Tibial artery (tissue), 4 donors: ENCODE results near the gene USE1.

Source experiments
- DNase-seq, 2 donors: peaks; one replicate each; pipeline ENCODE4 v3.0.0-alpha.2; 2019
- H3K27ac ChIP-seq, 2 donors: fragments of 200-600 bp; sonication (generic) in 1 of 2; 1 replicate in 1 of 2; 2 replicates in 1 of 2; pipeline ENCODE4 v1.5.1; 2018 to 2019; ENCODE audit warnings: mild to moderate bottlenecking in 1 of 2
- H3K27me3 ChIP-seq, 2 donors: fragments of 200-600 bp; sonication (generic) in 1 of 2; one replicate each; pipeline versions ENCODE4 v1.5.1 to v1.6.0; 2016 to 2019
- H3K36me3 ChIP-seq, 3 donors: fragments of 200-600 bp; sonication (generic) in 2 of 3; one replicate each; pipeline ENCODE4 v1.5.1; 2016 to 2019; ENCODE audit warnings: mild to moderate bottlenecking in 2 of 3
- H3K4me1 ChIP-seq, 4 donors: fragments of 200-600 bp; sonication (generic) in 2 of 4; 1 replicate in 3 of 4; 2 replicates in 1 of 4; pipeline ENCODE4 v1.5.1; 2016 to 2019
- H3K4me3 ChIP-seq, 2 donors: fragments of 200-600 bp; sonication (generic) in 1 of 2; 1 replicate in 1 of 2; 2 replicates in 1 of 2; pipeline ENCODE4 v1.5.1; 2018 to 2019; ENCODE audit warnings: mild to moderate bottlenecking in 2 of 2
- H3K9me3 ChIP-seq, 3 donors: fragments of 200-600 bp; sonication (generic) in 1 of 3; one replicate each; pipeline ENCODE4 v1.5.1; 2016 to 2019
- intact Hi-C: fragments of 100-400 bp; cut with DNase I; formaldehyde crosslinking; loops from one replicate; pipeline ENCODE4 v1.15.0; 2023; ENCODE audit warnings: low total_unique reads
- TF ChIP-seq, protein P1 (sequence below), 2 experiments: fragments of 200-600 bp in 1 of 2; fragments of 450-650 bp in 1 of 2; IDR thresholded peaks; one replicate each; pipeline ENCODE4 v1.5.1; 2017 to 2019; ENCODE audit warnings: antibody characterized with exemption in 2 of 2, mild to moderate bottlenecking in 1 of 2, moderate library complexity in 1 of 2

USE1 gene

DNA sequence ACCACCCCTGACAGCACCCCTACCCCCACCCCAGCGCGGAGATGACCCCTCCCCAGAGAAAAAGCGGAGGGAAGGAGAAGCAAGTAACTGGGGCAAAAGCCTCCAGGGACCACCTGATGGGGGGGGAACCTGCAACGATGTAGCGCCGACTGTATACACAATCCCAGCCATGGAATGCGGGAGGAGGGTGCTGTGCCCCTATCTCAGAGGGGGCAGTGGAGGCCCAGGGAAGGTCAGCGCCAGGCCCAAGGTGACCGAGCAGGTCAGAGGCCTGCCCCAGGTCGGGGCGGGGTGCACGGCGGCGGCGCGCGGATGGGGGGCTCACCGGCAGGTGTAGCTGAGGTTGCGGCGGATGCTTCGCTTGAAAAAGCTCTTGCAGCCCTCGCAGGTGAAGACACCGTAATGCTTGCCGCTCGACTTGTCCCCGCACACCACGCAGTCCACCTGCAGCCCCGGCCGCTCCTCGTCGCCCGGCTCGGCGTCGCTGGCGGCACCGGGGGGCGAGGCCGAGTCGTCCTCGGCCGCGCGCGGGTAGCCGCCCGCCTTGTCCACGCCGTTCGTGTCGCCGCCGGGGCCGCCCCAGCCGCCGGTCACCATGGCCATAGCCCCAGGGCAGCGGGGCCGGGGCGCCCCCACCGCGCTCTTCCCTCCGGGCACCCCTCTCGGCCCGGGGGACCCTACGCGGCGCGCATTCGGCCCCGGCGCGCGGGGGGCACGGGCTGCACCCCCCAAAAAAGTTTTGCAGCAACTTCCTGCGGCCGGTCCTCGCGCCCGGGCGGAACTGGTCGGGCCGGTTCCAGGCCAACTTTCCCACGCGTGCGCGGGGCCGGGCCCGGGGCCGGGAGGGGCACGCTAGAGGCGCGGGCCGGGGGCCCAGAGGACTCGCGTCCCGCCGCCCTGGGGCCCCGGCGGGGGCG lies 29.7 kb downstream of the USE1 start:
- no peaks in the 10 kb centered on the region for H3K9me3 ChIP-seq
- no peaks in the 10 kb centered on the region for H3K27me3 ChIP-seq
- TF ChIP-seq, protein P1, sequence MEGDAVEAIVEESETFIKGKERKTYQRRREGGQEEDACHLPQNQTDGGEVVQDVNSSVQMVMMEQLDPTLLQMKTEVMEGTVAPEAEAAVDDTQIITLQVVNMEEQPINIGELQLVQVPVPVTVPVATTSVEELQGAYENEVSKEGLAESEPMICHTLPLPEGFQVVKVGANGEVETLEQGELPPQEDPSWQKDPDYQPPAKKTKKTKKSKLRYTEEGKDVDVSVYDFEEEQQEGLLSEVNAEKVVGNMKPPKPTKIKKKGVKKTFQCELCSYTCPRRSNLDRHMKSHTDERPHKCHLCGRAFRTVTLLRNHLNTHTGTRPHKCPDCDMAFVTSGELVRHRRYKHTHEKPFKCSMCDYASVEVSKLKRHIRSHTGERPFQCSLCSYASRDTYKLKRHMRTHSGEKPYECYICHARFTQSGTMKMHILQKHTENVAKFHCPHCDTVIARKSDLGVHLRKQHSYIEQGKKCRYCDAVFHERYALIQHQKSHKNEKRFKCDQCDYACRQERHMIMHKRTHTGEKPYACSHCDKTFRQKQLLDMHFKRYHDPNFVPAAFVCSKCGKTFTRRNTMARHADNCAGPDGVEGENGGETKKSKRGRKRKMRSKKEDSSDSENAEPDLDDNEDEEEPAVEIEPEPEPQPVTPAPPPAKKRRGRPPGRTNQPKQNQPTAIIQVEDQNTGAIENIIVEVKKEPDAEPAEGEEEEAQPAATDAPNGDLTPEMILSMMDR (IDR thresholded peaks at IDR 0.05): no peak
- peak overlapping the region; percentile 71 to 88 for H3K27ac ChIP-seq
- DNase-seq: no peak
- intact Hi-C loops: no loop called here
- peak overlapping the region; percentile 86 to 89 for H3K4me3 ChIP-seq
- peaks cover 0 to 13% (median 0%) of the 10 kb centered on the region in 3 donors for H3K36me3 ChIP-seq
- H3K4me1 ChIP-seq: peaks cover 0 to 49% (median 37%) of the 10 kb centered on the region in 4 donors

DNA sequence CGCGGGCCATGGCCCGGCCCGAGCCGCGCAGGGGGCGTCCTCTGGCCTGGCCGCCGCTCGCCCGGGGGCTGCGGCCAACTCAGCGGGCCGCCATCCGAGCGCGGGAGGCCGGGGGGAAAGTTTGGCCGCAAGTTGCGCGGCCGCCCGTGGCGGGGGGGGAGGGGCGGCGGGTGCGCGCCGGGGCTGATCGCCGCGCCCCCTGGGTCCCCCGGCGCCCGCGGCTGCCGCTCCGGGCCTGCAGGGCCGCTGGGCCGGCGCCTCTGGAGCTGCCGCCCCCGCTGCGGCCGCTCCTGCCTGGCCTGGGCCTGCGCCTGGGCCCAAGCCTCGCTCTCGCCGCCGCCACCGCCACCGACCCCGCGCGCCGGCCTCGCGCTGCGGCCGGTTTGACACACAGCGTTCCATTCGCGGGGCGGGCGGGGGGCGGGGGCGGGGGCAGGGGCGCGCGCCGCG lies 30.4 kb downstream of the USE1 start, which contains the start of gene NR2F6:
TSS of gene NR2F6 (minus strand) at position 385 of the 450 bp plus-strand sequence. CDS start 699 bp downstream, outside the sequence.
- Histone ChIP-seq H3K4me1 (peaks cover 0 to 49% (median 36%) of the 10 kb centered on the region in 4 donors), H3K27me3 (no peaks in the 10 kb centered on the region), H3K4me3 (peak within 1 kb of the TSS; percentile 86 to 89), H3K36me3 (peaks cover 0 to 6% (median 0%) of the 10 kb centered on the region in 3 donors), H3K9me3 (no peaks in the 10 kb centered on the region), H3K27ac (peak within 1 kb of the TSS; percentile 71 to 88)
- intact Hi-C loops: no loop called here
- no peak for DNase-seq
- TF ChIP-seq, protein P1 (IDR thresholded peaks at IDR 0.05): no peak

DNA sequence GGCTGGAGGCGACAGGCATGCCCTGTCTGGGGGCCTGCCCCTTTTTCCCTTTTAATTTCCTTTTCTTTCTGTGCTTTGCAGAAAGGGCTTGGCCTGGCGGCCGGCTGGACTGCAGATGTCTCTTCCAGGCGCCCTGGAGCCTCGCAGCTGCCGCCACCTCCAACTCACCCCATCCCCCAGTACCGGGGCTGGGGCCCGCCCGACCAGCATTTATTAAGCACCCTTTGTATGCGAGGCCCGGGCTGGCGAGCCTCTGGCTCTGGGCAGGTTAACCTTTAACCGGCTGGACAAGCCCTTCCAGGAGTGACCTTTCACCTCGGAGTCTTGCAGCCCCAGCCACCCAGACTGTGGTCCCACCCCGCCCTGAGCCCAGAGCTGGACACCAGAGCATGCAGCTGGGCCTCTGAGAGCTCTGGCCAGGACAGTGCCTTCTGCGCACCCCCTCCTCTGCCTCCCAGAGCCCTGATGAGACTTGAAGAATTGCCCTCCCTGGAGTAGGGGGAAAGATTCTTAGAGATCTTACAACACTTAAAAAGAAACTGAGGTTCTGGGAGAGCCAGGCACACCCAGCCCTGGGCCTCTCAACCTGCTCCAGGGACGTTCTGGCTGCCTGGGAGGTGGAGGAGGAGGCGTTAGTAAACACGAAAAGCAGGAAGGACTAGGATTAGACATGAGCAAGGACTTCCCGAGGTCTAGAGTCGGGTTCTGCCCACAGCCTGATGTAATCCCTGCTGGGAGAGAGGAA lies 31.7 kb downstream of the USE1 start:
- Histone ChIP-seq H3K27me3 (no peaks in the 10 kb centered on the region), H3K9me3 (no peaks in the 10 kb centered on the region), H3K36me3 (no peaks in the 10 kb centered on the region), H3K4me3 (peak overlapping the region; percentile 86 to 89), H3K4me1 (peaks cover 0 to 42% (median 26%) of the 10 kb centered on the region in 4 donors), H3K27ac (peak overlapping the region; percentile 71 to 77)
- TF ChIP-seq, protein P1 (IDR thresholded peaks at IDR 0.05): no peak
- no peak for DNase-seq
- intact Hi-C loops: no loop called here

DNA sequence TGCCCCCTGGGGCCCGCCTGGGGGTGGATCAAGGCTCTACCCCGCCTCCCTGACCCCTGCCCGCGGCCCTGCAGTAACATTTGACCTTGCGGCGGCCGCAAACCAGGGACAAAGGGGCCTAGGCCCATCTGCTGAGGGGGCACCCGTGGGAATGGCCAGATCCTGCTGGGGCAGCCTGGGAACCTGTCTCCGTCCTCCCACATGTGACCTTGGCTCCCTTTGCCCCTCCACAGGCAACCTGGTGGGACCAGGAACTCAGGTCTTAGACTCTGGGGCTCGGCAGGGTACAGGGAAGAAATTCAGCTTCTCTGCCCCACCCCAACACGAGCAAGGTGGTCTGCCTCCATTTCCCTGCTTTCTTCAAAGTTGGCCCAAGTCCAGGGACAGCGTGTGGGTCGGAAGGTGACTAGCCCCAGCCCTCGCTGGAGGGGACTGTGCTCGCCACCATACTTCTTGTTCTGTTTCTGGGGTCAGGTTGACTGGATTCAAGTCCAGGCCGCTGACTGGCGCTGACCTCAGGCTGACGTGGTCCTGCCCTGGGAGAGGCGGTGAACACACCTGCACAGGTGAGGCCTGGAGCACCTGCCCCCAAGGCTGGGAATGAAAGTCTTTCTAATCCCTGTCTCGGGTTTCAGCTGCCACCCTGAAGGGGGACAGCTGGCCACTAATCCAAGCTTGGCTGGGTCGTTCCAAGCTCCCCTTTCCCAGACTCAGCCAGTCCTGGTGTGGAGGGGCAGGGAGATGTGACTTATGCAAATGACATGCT lies 33.0 kb downstream of the USE1 start:
- Histone ChIP-seq H3K4me1 (peaks cover 0 to 28% (median 13%) of the 10 kb centered on the region in 4 donors), H3K27ac (peak overlapping the region in 1 of 2 donors; percentile 24), H3K9me3 (no peaks in the 10 kb centered on the region), H3K27me3 (no peaks in the 10 kb centered on the region), H3K36me3 (no peaks in the 10 kb centered on the region), H3K4me3 (no peak overlapping the region)
- intact Hi-C loops: no loop called here
- DNase-seq: no peak
- TF ChIP-seq, protein P1 (IDR thresholded peaks at IDR 0.05): no peak
